WTC11 (cell line): ENCODE measurements around the gene POFUT2. TPM values are rescaled to one million over a fixed set of nuclear protein-coding genes. Genes with fewer than 3 reads are reported as not detected.

ENCODE experiments used
- ATAC-seq: fragments of 200-7000 bp; cut with Tn5 transposase; 2 replicates; pipeline ENCODE4 v1.10.0; 2021; ENCODE audit warnings: mild to moderate bottlenecking, moderate library complexity
- CTCF ChIA-PET: fragments of 300-600 bp; sonication (Branson Sonifier 250); formaldehyde crosslinking; loops from one replicate; lab custom pipeline; 2021; ENCODE audit warnings: antibody characterized with exemption; lab: Charles Lee
- POLR2A ChIA-PET: fragments of 350-600 bp; sonication (Branson Sonifier 250); formaldehyde crosslinking; loops from one replicate; lab custom pipeline; 2021; ENCODE audit warnings: antibody characterized with exemption; lab: Charles Lee
- DNase-seq: peaks from one replicate; pipeline ENCODE4 v3.0.0; 2021; ENCODE audit warnings: low spot score
- H3K27ac Mint-ChIP-seq: 2 replicates; pipeline ENCODE4 v1.8.0; 2021; ENCODE audit warnings: mixed read lengths
- H3K27me3 Mint-ChIP-seq: 2 replicates; pipeline ENCODE4 v1.8.0; 2021; ENCODE audit warnings: low read depth, mild to moderate bottlenecking, moderate library complexity, mixed read lengths
- H3K36me3 Mint-ChIP-seq: 2 replicates; pipeline ENCODE4 v1.8.0; 2021; ENCODE audit warnings: mixed read lengths
- H3K4me1 Mint-ChIP-seq: 2 replicates; pipeline ENCODE4 v1.8.0; 2022; ENCODE audit warnings: mixed read lengths
- H3K4me3 Mint-ChIP-seq: 2 replicates; pipeline ENCODE4 v1.8.0; 2021; ENCODE audit warnings: mild to moderate bottlenecking, moderate library complexity, mixed read lengths
- H3K9me3 Mint-ChIP-seq: 2 replicates; pipeline ENCODE4 v1.8.0; 2021; ENCODE audit warnings: mixed read lengths
- CBFB ChIP-seq: sonication (generic); formaldehyde crosslinking; IDR thresholded peaks from 2 replicates; pipeline ENCODE4 v1.8.1; 2022; ENCODE audit warnings: mild to moderate bottlenecking, low read depth, missing genetic modification reagents
- CREB1 ChIP-seq: sonication (generic); formaldehyde crosslinking; IDR thresholded peaks from 2 replicates; pipeline ENCODE4 v1.8.0; 2023; ENCODE audit warnings: mild to moderate bottlenecking, missing genetic modification reagents
- CREM ChIP-seq: sonication (generic); formaldehyde crosslinking; IDR thresholded peaks from 2 replicates; pipeline ENCODE4 v1.8.1; 2022; ENCODE audit warnings: mild to moderate bottlenecking, missing genetic modification reagents, moderate library complexity
- FOXP4 ChIP-seq: sonication (generic); formaldehyde crosslinking; IDR thresholded peaks from 2 replicates; pipeline ENCODE4 v1.8.0; 2022; ENCODE audit warnings: mild to moderate bottlenecking, missing genetic modification reagents
- GRHL2 ChIP-seq: fragments of 250-450 bp; sonication (Bioruptor Pico); IDR thresholded peaks from 2 replicates; pipeline ENCODE4 v1.8.0; 2022; ENCODE audit warnings: mild to moderate bottlenecking, moderate library complexity; ENCODE audit not compliant: insufficient replicate concordance, severe bottlenecking
- HMGA2 ChIP-seq: fragments of 250-450 bp; sonication (Bioruptor Pico); IDR thresholded peaks from 2 replicates; pipeline ENCODE4 v1.4.0; 2021; ENCODE audit warnings: mild to moderate bottlenecking, moderate library complexity
- MLX ChIP-seq: sonication (generic); formaldehyde crosslinking; IDR thresholded peaks from 2 replicates; pipeline ENCODE4 v1.8.1; 2023; ENCODE audit warnings: mild to moderate bottlenecking, missing genetic modification reagents, moderate library complexity
- MXD4 ChIP-seq: fragments of 250-450 bp; sonication (Bioruptor Pico); IDR thresholded peaks from 2 replicates; pipeline ENCODE4 v1.8.0; 2021; ENCODE audit warnings: mild to moderate bottlenecking, moderate library complexity, borderline replicate concordance
- MYBL2 ChIP-seq: sonication (generic); formaldehyde crosslinking; IDR thresholded peaks from 2 replicates; pipeline ENCODE4 v1.8.1; 2023; ENCODE audit warnings: mild to moderate bottlenecking, moderate library complexity, missing genetic modification reagents
- NFATC4 ChIP-seq: fragments of 250-450 bp; sonication (Bioruptor Pico); IDR thresholded peaks from 2 replicates; pipeline ENCODE4 v1.9.0; 2021; ENCODE audit warnings: mild to moderate bottlenecking
- NFE2L1 ChIP-seq: sonication (generic); formaldehyde crosslinking; IDR thresholded peaks from 2 replicates; pipeline ENCODE4 v1.8.1; 2023; ENCODE audit warnings: missing genetic modification reagents
- OVOL2 ChIP-seq: fragments of 250-450 bp; sonication (Bioruptor Pico); IDR thresholded peaks from 2 replicates; pipeline ENCODE4 v1.9.0; 2021; ENCODE audit warnings: mild to moderate bottlenecking, borderline replicate concordance
- RELA ChIP-seq: sonication (generic); formaldehyde crosslinking; IDR thresholded peaks from 2 replicates; pipeline ENCODE4 v1.8.1; 2022; ENCODE audit warnings: missing genetic modification reagents, mild to moderate bottlenecking, borderline replicate concordance
- SOX15 ChIP-seq: fragments of 250-450 bp; sonication (Bioruptor Pico); IDR thresholded peaks from 2 replicates; pipeline ENCODE4 v1.9.0; 2021; ENCODE audit warnings: mild to moderate bottlenecking
- ZNF219 ChIP-seq: sonication (generic); formaldehyde crosslinking; IDR thresholded peaks from 2 replicates; pipeline ENCODE4 v1.8.0; 2023; ENCODE audit warnings: missing genetic modification reagents, mild to moderate bottlenecking, borderline replicate concordance
- ZNF425 ChIP-seq: fragments of 250-450 bp; sonication (Bioruptor Pico); conservative IDR thresholded peaks from 2 replicates; pipeline ENCODE4 v1.9.0; 2021; ENCODE audit warnings: mild to moderate bottlenecking
- total RNA-seq: library from RNA; stranded (reverse); gene quantifications from 3 replicates; pipeline ENCODE4 v1.2.3, GENCODE V29; 2021
- TF ChIP-seq, protein P1 (sequence below): sonication (generic); formaldehyde crosslinking; IDR thresholded peaks from 2 replicates; pipeline ENCODE4 v1.8.1; 2023; ENCODE audit warnings: mild to moderate bottlenecking, missing genetic modification reagents, moderate library complexity
- TF ChIP-seq, protein P2 (sequence below): fragments of 250-450 bp; sonication (Bioruptor Pico); IDR thresholded peaks from 2 replicates; pipeline ENCODE4 v1.9.0; 2021; ENCODE audit warnings: mild to moderate bottlenecking, borderline replicate concordance
- TF ChIP-seq, protein P3 (sequence below): fragments of 250-450 bp; sonication (Bioruptor Pico); IDR thresholded peaks from 2 replicates; pipeline ENCODE4 v1.8.0; 2021; ENCODE audit warnings: mild to moderate bottlenecking

POFUT2 gene
- total RNA-seq, 1 experiment from 2014 or later, result 39.7 TPM

GRCh38 chr21:45227735-45228134, 60.0 kb downstream of the POFUT2 start:
- Mint-ChIP-seq H3K27ac (0 out of 2 replicates have a peak overlapping the region, but pooled peaks have one; percentile 32), H3K36me3 (no peaks in the 10 kb centered on the region), H3K9me3 (no peaks in the 10 kb centered on the region), H3K4me1 (0 out of 2 replicates have a peak, but pooled peaks cover 2% of the 10 kb centered on the region), H3K4me3 (no peak overlapping the region), H3K27me3 (no peaks in the 10 kb centered on the region; the same call in 1 of the 2 replicates)
- CTCF ChIA-PET, result interaction anchor here (1.4 to 1.6 kb wide), 2 partner anchors 87 to 89 kb away, joined by 4 to 5 read pairs; no protein-coding TSS in a partner anchor
- POLR2A ChIA-PET, result no interaction called here
- ATAC-seq (peak; percentile 71), DNase-seq (no peak)
- no peak for TF ChIP-seq CREB1 (CRISPR knock-in tag)
- TF ChIP-seq NFE2L1 (CRISPR knock-in tag), result no peak
- no peak for TF ChIP-seq MLX
- TF ChIP-seq SOX15 (CRISPR knock-in tag), result no peak
- no peak for TF ChIP-seq MXD4 (CRISPR knock-in tag)
- no peak for TF ChIP-seq FOXP4 (CRISPR knock-in tag)
- no peak for TF ChIP-seq OVOL2 (CRISPR knock-in tag)
- TF ChIP-seq GRHL2 (CRISPR knock-in tag), result no peak
- TF ChIP-seq HMGA2 (CRISPR knock-in tag), result no peak
- TF ChIP-seq, protein P1, sequence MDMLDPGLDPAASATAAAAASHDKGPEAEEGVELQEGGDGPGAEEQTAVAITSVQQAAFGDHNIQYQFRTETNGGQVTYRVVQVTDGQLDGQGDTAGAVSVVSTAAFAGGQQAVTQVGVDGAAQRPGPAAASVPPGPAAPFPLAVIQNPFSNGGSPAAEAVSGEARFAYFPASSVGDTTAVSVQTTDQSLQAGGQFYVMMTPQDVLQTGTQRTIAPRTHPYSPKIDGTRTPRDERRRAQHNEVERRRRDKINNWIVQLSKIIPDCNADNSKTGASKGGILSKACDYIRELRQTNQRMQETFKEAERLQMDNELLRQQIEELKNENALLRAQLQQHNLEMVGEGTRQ (CRISPR knock-in tag), result no peak
- TF ChIP-seq ZNF219 (CRISPR knock-in tag), result no peak
- TF ChIP-seq, protein P2, sequence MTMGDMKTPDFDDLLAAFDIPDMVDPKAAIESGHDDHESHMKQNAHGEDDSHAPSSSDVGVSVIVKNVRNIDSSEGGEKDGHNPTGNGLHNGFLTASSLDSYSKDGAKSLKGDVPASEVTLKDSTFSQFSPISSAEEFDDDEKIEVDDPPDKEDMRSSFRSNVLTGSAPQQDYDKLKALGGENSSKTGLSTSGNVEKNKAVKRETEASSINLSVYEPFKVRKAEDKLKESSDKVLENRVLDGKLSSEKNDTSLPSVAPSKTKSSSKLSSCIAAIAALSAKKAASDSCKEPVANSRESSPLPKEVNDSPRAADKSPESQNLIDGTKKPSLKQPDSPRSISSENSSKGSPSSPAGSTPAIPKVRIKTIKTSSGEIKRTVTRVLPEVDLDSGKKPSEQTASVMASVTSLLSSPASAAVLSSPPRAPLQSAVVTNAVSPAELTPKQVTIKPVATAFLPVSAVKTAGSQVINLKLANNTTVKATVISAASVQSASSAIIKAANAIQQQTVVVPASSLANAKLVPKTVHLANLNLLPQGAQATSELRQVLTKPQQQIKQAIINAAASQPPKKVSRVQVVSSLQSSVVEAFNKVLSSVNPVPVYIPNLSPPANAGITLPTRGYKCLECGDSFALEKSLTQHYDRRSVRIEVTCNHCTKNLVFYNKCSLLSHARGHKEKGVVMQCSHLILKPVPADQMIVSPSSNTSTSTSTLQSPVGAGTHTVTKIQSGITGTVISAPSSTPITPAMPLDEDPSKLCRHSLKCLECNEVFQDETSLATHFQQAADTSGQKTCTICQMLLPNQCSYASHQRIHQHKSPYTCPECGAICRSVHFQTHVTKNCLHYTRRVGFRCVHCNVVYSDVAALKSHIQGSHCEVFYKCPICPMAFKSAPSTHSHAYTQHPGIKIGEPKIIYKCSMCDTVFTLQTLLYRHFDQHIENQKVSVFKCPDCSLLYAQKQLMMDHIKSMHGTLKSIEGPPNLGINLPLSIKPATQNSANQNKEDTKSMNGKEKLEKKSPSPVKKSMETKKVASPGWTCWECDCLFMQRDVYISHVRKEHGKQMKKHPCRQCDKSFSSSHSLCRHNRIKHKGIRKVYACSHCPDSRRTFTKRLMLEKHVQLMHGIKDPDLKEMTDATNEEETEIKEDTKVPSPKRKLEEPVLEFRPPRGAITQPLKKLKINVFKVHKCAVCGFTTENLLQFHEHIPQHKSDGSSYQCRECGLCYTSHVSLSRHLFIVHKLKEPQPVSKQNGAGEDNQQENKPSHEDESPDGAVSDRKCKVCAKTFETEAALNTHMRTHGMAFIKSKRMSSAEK, result no peak
- TF ChIP-seq CBFB (CRISPR knock-in tag), result no peak
- TF ChIP-seq, protein P3, sequence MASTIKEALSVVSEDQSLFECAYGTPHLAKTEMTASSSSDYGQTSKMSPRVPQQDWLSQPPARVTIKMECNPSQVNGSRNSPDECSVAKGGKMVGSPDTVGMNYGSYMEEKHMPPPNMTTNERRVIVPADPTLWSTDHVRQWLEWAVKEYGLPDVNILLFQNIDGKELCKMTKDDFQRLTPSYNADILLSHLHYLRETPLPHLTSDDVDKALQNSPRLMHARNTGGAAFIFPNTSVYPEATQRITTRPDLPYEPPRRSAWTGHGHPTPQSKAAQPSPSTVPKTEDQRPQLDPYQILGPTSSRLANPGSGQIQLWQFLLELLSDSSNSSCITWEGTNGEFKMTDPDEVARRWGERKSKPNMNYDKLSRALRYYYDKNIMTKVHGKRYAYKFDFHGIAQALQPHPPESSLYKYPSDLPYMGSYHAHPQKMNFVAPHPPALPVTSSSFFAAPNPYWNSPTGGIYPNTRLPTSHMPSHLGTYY (CRISPR knock-in tag), result no peak
- no peak for TF ChIP-seq CREM (CRISPR knock-in tag)
- no peak for TF ChIP-seq RELA (CRISPR knock-in tag)
- no peak for TF ChIP-seq NFATC4 (CRISPR knock-in tag)
- no peak for TF ChIP-seq ZNF425
- TF ChIP-seq MYBL2, result no peak
